NCI-H2107 (cell line): Measurements from ENCODE around the gene PYROXD2.

ENCODE experiments used
- DNase-seq: peaks from one replicate; lab custom pipeline; 2025; lab: John Stamatoyannopoulos, UW

The PYROXD2 gene

GRCh38 chr10:98414932-98415730, at the start of gene PYROXD2:
TSS of gene PYROXD2 (minus strand) at chr10:98415182. CDS start at chr10:98415135, 47 bp downstream.
- no peak for DNase-seq

GRCh38 chr10:98463976-98464754, 49.2 kb upstream of the PYROXD2 start:
- DNase-seq: no peak

- no peak for DNase-seq
Observed at GRCh38 chr10:98463016-98463415, 48.0 kb upstream of the PYROXD2 start.

DNA sequence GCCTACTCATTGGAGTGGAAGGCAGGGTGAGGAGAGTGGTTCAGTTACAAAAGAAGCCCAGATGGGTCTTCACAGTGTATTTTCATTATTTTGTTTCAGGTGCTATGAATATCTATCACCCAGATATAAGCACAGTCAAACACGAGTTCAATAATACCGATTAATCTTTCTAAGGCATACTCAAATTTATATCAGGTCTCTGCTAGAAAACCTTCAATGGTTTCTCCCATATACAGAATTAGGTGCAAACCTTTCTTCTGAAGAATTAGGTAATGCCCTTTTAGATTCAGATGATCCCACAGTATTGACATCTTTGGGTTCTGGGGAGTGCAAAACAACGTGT, 46.5 kb upstream of the PYROXD2 start:
- no peak for DNase-seq

DNA sequence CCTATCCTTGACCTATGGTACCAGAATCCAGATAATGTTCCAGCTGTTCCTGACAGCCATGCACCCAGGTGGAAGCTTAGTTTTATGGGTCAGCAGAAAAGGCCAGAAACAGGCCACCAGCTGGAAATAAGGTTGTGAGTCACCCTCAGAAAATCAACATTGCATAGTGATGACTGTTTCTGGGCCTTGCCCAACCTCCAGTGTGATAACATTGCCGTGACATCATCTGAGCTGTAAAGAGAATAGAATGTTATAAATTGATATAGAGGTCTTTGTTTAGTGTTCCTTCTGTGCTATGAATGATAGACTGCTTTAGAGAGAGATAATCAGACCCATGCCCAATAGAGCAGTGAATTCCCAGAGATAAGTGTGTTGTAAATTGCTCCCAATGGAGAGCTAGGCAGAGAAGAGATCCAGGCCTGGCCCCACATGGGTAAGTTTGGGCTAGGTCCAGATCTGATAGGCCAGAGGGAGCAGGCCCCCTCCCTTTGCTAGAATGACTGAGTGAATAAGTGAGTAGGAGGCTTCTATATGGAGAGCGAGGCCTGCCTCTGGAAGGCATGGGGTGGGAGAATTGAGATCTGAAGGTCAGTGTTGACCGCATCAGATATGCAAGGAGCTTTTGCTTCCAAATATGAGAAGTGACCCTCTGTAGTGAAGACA, 46.0 kb upstream of the PYROXD2 start:
- DNase-seq: no peak

- no peak for DNase-seq
Observed at GRCh38 chr10:98458809-98459784, 44.1 kb upstream of the PYROXD2 start.

- DNase-seq: no peak
Observed at GRCh38 chr10:98457721-98458120, 42.7 kb upstream of the PYROXD2 start.

GRCh38 chr10:98456686-98457482, 41.9 kb upstream of the PYROXD2 start:
- DNase-seq: no peak

- no peak for DNase-seq
Observed at GRCh38 chr10:98456043-98456570, 41.1 kb upstream of the PYROXD2 start.

GRCh38 chr10:98453729-98454128, 38.7 kb upstream of the PYROXD2 start:
- DNase-seq: no peak

GRCh38 chr10:98450618-98451017, 35.6 kb upstream of the PYROXD2 start:
- no peak for DNase-seq

DNA sequence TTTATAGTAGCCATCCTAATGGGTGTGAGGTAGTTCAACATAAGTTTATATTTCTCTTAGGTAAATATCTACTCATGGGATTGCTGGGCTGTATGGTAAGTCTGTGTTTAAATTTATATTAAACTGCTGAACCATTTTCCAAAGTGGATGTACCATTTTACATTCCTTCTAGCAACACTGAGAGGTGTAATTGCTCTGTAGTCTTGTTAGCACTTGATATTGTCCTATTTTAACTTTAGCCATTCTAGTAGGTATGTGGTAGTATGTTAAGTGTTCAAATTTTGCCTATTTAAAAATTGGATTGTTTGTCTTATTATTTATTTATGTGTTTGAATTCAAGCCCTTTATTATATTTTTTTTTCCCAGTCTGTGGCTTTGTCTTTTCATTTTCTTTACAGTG, 34.3 kb upstream of the PYROXD2 start:
- DNase-seq: no peak

DNA sequence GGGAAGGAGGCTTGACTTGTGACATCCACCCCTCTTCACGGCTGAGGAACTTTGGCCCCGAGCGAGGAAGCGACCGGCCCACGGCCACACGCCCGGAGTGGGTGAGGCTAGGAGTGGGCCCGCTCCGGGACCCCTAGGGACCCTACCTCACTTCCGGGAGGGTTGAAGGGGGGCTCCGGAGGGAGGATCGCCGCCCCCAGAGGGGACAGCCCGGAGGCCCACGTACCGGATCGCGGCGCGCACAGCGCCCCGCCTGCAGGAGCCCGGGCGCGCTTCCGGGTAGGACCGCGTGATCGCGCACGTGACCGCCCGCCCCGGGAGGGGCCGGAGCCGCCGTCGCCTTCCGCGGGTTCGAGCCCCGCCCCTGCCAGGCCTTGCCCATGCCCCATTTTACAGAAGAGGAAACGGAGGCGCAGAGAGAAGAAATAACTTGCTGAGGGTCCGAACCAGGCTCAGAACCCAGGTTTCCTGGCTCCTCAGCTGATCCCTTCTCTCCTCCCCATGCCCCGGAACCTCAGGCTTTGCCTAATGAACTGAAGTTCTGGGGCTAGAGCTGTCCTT, 31.8 kb upstream of the PYROXD2 start, which contains the start of gene HPS1:
Gene HPS1, minus strand, starts transcription at position 275 of the 561 bp plus-strand sequence. CDS start 3,695 bp downstream, outside the sequence.
- DNase-seq: no peak

DNA sequence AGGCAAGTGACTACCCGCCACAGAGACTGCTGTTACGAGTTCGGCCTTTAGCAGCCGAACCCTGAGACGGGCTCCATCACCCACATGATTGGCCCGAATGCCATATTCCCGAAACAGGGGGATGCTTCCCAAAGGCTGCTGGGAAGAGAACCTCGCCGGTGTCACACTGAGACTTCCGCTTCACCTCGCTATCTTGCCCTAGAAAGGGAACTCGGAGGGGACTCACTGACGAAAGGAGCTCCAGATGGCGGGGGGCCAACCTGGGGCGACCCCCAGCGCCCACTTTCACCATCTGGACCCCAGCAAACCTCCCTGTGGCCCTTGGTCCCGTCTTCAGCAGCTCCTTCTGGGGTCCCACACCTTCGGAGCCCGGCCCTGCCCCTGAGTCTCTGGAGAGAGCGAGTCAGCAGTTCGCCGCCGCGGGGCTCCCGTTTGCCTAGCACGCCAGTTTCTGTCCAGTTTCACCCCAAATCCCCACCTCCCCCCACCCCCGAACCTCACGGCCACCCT, 31.2 kb upstream of the PYROXD2 start:
- no peak for DNase-seq

GRCh38 chr10:98445200-98445812, 30.3 kb upstream of the PYROXD2 start:
- no peak for DNase-seq

GRCh38 chr10:98444314-98445006, 29.5 kb upstream of the PYROXD2 start:
- no peak for DNase-seq

DNA sequence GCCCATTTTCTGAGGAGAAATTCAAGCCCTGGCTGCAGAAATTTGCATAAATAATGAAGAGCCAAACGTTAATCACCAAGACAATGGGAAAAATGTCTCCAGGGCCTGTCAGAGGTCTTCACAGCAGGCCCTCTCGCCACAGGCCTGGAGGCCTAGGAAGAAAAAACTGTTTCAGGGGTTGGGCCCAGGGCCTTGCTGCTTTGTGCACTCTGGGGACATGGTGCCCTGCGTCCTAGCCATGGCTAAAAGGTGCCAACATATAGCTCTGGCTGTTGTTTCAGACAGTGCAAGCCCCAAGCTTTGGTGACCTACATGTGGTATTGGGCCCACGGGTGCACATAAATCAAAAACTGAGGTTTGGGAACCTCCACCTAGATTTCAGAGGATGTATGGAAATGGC, 23.7 kb upstream of the PYROXD2 start:
- no peak for DNase-seq

- no peak for DNase-seq
Observed at GRCh38 chr10:98436704-98437103, 21.7 kb upstream of the PYROXD2 start.

GRCh38 chr10:98435178-98435577, 20.2 kb upstream of the PYROXD2 start:
- no peak for DNase-seq
